ENCODE data around the gene CAMSAP1.

The CAMSAP1 gene

DNA sequence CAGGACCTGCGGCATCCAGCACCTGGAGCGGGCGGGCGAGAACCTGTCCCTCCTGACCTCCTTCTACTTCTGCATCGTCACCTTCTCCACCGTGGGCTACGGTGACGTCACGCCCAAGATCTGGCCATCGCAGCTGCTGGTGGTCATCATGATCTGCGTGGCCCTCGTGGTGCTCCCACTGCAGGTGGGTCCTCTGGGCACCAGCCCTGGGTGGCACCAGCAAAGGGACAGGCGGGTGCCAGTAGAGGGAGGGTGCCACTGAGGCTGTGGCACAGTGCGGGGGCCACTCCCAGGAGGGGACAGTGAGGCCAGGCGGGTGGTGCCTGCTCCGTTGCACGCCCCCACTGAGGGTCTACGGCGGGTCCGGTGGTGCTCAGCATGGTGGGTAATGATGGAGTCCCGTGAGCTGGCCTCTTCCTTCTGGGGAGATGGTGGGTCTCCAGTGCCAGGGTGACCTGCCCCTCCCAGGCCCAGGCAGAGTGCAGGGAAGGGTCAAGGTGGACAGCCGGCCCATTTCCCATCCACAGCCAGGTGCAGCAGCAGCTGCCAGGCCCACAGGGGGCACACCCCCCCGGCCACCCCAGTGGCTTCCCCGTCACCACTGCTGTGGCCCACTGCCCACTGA, 147.6 kb downstream of the CAMSAP1 start:
- no peak for DNase-seq (ENCODE audit: low spot score)

DNA sequence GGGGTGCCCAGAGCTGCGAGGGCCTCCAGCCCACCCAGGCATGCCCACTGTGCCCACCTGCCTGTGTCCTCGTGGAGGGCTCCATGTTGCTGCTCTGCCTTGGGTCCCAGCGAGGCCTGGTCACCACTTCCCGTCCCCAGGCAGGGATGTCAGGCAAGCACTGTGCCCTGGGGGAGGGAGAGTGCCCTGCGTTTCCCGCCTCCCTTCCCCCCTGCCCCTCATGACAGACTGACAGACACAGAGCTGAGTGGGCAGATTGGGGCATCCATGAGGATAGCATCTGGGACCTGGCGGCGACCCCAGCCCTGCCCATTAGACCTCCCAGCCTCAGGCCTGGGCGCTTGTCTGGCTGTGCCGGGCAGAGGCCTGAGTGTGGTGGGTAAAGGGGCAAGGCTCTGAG, 148.5 kb downstream of the CAMSAP1 start:
- no peak for DNase-seq (ENCODE audit: low spot score)
